GM19035 (cell line): ENCODE data around the gene RAE1.
"Not testable (repeated sequence)": the region's sequence is repeated elsewhere in the genome, so short reads cannot be mapped to it uniquely, and the experiment has no call there.

ENCODE experiments used
- ATAC-seq: cut with Tn5 transposase; IDR thresholded peaks from one replicate; pipeline ENCODE4 v1.9.1; 2021; ENCODE audit not compliant: unreplicated experiment

RAE1 gene

DNA sequence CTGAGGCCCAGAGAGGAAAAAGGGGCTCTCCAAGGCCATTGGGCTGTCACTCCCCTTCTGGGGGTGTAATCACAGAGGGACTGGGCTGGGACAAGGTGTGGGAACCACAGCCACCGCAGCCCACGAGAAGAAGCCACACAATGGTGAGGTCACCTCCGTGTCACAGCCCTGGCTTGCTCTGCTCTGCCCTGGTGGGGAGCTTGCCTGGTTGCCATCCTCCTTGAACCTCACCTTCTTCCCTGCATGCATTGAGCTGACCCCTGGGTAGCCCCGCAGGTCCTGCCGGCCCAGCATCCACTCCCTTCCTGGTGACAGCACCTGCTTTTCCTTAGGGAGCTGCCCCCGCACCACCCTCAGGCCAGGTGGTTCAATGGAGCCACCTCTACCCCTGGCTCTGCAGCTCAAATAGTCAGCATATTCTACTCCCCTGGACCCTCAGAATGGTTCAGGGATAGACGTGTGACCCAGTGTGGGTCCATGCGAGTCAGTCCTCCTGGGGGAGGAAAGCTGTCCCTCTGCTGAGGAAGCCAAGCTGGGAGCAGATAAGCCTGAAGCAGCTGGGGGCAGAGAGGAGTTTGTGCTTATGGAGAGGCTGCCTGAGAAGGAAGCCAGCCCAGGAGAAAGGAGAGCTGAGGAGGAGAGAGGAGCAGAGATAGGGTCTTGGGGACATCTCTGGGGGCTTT is 61.4 kb downstream of the RAE1 start:
- no peak for ATAC-seq

DNA sequence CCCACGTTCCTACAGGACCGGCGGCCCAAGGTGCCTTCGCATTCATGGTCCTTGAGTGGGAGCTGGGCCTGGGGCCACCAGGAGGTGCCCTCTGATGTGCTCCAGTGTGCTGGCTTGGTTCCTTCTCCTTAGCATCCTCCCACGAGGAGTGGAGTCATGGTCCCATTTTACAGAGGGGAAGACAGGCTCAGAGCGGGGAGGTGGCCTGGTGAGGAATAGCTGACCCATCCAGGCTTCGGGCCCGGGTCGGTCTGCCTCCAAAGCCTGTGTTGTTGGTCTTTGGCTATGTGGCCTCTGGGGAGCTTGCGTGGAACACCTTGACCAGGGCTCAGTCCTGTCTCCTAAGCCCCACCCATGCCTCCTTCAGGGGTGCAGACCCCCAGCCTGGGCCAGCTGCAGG is 62.9 kb downstream of the RAE1 start:
- no peak for ATAC-seq

DNA sequence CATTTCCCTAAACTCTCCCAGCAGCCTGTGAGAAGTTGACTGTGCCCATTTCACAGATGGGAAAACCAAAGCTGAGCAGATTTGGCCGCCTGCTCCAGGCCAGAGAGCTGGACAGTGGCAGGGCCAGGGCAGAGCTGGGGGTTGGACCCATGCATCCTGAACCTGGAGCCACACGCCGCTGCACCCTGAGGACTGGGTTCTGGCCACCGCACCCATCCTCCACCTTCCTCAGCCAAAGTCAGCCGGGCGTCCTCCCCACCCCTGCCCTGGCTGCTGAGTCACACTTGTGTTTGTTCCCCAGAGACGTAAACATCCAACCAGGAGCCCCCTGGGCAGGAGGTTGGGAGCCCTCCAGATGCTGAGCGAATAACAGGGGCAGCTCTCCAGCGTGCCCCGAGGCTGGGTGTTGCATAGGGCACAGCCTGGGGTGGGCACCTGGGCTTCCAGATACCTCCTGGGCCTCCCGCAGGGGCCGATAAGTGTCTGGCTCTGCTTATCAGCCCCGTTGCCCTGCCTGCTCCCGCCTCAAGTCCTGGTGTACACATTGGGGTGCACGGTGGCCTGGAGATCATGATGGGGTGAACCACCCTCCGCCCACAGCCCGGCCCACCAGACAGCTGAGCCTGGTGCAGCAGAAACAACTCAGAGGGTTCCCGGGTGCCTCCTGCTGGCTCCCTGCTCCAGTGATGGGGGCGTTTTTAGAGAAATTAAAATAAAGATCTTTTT is 64.0 kb downstream of the RAE1 start:
- no peak for ATAC-seq

DNA sequence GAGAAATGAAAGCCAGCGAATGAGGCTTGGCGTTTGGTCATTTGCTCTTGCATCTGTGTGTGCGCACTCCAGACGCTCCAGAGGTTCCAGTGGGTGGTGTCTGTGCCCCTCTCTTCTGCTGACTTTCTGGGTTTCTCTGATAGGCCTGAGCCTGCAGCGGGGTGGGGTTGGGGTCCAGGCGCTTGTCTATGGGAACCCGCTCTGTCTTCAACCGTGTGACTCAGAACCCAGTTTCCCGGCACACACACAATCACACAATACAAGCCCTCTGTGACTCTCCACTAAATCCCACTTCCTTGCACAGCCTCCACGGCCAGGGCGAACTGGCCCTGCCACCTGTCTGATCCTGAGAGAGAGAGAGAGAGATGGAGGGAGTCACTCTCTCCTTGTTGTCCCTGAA is 64.7 kb downstream of the RAE1 start:
- ATAC-seq = no peak

DNA sequence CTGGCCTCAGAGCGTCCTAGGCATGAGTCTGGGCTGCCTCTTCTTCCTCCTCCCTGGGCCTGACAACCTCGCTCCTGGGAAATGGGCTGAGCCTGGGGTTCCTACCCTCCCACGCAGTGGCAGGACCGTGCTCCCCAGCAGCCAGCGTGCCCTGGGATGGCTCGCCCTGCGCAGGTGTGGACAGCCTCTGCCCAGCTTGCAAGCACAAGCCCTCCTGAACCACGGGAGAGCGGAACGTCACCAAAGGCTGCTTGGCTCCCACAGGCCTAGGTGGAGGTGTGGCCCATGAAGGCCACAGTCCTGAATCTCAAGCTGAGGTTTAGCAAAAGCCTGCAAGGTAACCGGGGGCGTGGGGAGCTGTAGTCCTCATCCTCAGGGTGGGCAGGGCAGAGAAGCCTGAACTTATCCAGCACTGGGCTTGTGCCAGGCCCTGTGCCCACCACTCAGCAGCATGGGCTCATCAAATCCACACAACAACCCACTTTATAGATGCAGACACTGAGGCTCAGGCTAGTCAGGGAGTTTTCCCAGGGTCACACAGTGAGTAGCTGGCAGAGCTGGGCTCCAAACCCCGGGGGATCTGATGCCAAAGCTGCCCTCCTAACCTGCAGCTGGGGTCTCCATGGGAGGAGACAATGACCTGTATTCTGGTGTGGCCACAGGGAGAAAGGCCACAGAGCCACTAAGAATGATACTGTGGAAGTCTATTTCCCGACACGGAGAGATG is 65.4 kb downstream of the RAE1 start:
- no peak for ATAC-seq

DNA sequence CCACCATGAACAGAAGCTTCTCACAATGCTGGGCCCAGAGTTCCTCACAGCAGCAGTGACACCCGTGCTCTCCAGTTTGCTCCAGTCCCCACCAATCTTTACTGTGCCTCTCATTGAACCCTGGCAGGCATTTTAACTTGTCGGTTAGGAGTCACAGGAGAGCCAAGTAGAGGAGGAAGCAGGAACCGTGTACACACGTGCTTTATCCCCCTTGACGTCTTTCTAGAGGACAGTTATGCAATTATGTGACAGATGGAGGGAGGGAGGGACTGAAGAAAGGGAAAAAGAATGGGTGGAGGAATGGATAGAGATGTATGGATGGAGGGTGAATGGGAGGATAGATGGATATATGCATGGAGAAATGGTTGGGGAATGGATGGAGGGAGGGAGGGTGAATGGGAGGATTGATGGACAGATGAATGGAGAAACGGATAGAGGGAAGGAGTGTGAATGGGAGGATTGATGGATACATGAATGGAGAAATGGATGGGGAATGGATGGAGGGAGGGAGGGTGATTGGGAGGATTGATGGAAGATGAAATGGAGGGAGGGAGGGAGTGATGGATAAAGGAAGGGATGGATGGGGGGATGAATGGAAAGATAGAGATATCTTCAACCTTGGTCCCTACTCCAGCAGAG is 66.1 kb downstream of the RAE1 start:
- no peak for ATAC-seq

DNA sequence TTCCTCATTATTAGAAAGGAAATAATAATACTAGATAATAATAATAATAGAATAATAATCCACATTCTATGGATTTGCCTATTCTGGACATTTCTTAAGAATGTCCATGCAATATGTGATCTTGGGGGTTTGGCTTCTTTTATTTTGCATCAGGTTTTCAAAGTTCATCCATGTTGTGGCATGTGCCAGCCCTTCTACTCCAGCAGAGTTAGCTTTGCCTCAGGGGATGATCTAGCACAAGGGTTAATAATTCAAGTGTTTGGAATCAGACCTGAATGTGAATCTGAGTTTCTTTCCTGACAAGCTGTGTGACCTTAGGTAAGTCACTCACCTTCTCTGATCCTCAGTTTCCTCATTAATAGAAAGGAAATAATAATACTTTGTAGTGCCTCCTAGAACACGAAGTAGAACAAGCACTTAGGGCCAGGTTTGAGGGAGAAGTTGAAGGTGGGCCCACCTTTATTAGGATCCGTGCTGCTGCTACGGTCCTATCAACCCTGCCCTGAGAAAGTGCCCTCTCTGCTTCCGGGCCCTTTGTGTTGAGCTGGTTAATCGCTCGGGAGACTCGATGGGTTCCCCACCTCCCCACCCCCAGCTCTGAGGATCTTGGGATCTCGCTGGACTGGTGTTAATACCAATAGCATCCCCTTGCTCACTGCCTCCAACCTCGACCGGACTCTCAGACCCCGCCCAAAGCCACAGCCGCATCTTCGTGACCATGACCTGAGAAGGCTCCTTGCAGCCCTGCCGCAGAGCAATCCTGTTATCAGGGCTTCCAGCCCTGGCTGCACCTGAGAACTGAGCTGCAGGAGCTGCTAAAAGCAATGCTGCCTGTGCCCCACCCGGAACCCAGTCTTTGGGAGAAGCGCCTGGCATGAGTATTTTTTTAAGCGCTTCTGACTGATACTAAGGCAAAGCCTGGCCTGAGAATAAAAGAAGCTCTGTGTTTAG is 67.0 kb downstream of the RAE1 start:
- no peak for ATAC-seq

DNA sequence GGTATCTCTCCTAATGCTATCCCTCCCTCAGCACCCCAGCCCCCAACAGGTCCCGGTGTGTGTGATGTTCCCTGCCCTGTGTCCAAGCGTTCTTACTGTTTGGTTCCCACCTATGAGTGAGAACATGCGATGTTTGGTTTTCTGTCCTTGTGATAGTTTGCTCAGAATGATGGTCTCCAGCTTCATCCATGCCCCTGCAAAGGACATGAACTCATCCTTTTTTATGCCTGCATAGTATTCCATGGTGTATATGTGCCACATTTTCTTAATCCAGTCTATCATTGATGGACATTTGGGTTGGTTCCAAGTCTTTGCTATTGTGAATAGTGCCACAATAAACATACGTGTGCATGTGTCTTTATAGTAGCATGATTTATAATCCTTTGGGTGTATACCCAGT is 68.4 kb downstream of the RAE1 start:
- ATAC-seq = not testable (repeated sequence)

DNA sequence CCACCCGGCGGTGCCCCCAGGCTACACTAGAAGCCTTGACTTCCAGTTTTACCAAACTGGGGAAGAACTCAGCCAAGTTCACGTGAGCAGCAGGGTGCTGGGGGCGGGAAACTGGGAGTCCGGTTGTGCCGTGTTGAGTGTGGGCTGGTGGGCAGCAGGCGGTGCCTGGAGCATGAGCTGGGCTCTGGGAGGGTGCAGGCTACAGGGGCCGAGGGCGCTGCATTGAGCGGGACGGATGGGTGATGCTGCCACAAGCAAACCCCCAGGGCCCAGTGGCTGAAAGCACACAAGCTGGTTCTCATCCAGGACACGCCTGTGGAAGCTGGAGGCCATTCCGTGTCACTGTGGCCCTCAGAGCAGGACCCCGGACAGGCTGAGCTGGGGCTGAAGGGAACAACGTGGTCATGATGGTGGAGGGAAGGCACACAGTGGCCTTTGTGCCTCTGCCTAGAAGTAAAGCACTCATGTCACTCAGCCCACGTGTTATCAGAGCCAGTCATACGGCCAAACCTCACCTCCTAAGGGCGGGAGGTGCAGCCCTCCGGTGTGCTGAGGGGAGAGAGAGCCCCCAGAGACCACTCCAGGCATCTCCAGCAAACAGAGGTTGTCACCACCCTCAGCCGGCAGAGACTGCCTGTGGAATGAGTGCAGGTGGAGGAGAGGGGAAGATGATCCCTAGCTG is 69.7 kb downstream of the RAE1 start:
- ATAC-seq = no peak

DNA sequence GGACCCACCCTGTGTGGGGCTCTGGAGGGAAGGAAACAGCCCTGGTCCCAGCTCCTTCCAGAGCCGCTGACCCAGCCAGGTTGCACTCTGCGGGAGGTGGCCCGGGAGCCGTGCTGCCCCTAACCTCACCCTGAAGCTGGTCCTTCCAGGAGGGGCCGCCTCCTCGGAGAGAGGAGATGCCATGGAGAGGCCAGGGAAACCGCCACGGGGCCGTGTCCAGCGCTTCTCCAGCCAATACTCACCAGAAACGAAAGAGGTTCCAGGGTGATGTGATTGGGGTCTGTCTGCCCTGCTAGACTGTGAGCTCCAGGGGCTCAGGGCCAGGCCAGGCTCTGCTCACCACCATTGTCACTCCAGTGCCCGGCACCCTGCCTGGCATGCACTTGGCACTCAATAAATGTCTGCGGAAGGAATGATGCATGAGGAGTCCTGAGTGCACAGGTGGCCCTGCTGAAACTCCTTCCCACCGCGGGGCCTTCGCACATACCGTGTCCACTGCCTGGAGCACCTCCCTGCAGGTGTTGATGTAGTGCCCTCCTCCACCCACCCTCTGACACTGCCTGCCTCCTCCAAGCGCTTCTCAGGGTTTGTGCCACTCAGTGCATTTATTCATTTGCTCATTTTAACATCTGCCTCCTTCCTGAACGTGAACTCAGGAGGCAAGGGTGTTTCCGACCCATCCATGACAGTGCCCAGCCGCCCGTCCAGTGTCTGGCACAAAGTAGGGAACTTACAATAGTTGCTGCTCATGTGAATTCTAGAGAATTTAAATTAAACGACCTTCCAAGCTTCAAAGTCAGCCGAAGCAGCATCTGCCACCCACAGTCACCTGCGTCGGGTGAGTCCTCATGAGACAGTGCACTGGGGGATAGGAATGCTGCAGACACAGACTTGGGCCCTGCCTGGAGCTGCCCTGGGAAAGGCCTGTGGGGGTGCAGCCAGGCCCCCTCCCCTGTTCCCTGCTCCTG is 70.5 kb downstream of the RAE1 start:
- ATAC-seq = no peak

DNA sequence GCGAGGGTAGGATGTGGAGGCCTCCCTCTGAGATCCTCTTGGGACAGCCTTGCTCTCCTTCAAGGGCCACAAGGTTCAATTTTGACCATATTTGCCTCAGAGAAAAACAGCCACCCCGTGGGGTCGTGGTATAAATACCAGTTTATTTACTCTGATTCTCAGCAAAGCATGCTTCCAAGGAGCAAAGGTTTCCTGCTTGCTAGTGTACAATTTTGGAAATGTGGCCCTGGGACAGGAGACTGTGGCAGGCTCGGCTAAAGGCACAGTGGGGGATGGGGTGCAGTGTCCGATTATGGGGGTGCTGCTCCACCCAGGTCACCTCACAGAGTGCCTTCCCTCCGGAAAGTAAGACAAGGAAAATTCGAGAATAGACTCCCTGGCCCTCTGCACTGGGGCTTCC is 71.2 kb downstream of the RAE1 start:
- ATAC-seq = no peak

DNA sequence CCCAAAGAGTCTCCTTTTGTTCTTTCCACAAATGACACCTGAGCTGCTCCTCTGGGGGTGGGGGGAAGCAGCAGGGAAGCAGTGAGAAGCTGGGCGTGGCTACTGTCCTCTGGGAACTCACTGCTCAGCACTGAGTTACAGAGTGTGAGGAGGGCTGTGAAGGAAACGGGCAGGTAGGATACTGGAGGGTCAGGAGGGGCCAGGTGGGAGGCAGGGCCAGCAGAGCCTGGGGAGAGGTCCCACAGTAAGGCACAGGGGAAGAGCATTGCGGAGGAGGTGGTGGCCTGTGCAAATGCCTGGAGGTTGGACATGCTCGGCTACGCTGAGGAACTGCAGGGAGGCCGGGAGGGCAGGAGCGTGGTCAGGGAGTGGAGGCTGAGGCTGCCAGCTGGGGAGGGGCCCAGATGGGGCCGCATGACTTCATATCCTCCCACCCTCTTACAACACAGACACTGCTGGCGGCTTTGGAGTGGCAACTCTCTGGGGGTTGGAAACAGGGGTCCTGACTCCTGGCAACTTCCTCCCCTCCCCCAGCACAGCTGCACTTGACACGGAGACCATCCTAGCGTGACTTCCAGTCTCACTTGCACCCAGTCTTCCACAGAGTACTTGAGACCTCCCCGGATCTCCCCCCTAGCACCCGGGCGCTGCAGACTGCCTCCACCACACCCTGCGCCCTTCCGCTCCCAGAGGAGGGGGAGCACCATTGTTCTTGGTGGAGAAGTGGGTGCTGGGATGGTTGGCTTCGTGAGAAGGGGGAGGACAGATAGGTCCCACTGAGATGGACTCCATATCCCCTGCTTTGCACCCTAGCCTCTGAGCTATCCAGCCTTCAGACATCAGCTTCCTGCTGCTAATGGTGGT is 74.3 kb downstream of the RAE1 start:
- ATAC-seq = no peak

DNA sequence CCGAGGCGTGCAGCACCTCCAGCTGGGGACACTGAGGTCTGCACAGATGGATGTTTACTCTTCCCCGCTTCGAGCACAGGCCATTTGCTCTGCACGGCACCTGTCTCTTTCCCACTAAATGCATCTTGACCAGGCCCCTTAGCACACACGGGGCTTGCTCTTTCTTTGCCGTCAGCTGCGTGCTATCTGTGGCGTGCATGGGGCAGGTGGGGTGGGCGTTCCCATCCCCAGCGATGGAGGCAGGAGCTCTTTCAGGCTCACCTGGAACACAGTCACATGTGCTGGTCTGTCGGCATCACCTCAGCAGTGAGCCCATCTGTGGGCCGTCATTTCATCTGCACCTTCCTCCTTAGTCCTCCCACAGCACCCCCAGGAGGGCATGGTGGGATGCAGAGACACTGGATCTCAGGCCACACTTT is 75.2 kb downstream of the RAE1 start:
- ATAC-seq = no peak

DNA sequence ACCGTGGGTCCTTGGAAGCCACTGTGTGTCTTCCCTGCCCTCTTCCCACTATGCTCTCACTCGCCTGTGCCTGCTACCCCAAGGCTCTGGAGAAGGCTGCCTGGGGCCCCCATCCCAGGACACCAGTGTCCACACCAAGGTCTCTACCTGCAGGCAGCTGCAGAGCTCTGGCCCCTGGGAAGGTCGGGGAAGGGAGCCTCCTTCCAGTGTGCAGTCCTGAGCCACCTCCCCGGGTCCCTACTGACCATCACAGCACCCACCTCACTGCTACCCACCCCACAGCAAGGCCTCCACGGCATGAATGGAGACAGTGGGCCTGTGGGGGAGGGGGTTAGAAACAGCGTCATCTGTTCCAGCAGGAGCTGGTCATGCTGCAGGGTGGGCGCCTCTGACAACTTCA is 75.8 kb downstream of the RAE1 start:
- ATAC-seq = no peak

DNA sequence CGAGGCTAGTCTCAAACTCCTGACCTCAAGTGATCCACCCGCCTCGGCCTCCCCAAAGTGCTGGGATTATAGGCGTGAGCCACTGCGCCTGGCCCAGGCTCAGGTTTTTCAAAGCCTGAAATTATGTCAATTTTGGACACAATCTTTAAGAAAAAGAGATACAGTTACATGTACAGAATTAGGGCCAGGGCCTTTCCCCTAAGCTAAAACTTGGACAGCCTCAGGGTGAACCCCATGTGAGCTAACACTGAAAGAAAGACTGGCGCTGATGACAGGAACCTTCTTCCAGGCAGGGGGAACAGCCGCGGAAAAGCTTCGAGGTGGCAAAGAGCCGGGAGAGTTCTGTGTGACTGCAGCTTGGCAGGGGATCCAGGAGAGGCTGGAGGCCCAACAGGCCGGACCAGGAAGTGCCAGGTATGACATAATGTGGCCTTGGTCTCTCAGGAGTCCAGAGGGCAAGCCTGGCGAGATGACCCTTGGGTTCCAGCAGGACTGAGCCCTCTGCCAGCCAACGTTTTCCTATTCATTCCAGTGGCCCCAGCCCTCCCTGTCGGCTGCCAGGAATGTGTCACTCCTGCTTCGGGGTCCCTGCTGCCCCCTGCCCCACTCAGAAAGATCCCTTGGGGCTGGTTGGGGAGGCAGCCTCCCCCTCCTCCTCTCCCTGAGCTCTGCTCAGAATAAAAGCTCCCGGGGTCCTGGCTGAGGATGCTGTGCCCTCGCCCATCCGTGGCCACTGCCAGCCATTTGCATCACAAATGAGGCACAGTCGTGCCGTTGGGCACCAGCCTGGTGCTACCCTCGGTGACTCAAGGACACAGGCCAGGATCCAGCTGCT is 77.5 kb downstream of the RAE1 start:
- ATAC-seq = no peak
